Stomach (tissue), 9 donors: Measurements from ENCODE around the gene ARMC3. TPM values are rescaled to one million over a fixed set of nuclear protein-coding genes. Genes with fewer than 3 reads are reported as not detected.

Source experiments
- DNase-seq, 2 donors: peaks; one replicate each; pipeline versions ENCODE4 v3.0.0 to v3.0.0-alpha.2; 2013 to 2019
- H3K27ac ChIP-seq, 5 donors: fragments of 200-600 bp in 4 of 5; sonication (generic) in 4 of 5; one replicate each; pipeline ENCODE4 v1.5.1; 2013 to 2019; ENCODE audit warnings: mild to moderate bottlenecking in 1 of 5, moderate library complexity in 1 of 5
- H3K27me3 ChIP-seq, 3 donors: fragments of 200-600 bp; sonication (generic); one replicate each; pipeline ENCODE4 v1.5.1; 2017 to 2019; ENCODE audit warnings: mixed run types in 1 of 3
- H3K36me3 ChIP-seq, 4 donors: fragments of 200-600 bp; sonication (generic); 1 replicate in 3 of 4; 2 replicates in 1 of 4; pipeline ENCODE4 v1.5.1; 2016 to 2019
- H3K4me1 ChIP-seq, 4 donors: fragments of 200-600 bp; sonication (generic); one replicate each; pipeline ENCODE4 v1.5.1; 2016 to 2019
- H3K4me3 ChIP-seq, 4 donors: fragments of 200-600 bp; sonication (generic) in 3 of 4; one replicate each; pipeline ENCODE4 v1.5.1; 2016 to 2019; ENCODE audit warnings: mild to moderate bottlenecking in 1 of 4
- H3K9me3 ChIP-seq, 4 donors: fragments of 200-600 bp; sonication (generic); one replicate each; pipeline ENCODE4 v1.5.1; 2016 to 2019
- EP300 ChIP-seq: sonication (generic); formaldehyde crosslinking; IDR thresholded peaks from one replicate; pipeline ENCODE4 v1.6.1; 2017; ENCODE audit warnings: antibody characterized with exemption
- POLR2A ChIP-seq, 4 donors: fragments of 450-650 bp; IDR thresholded peaks; one replicate each; pipeline ENCODE4 v1.6.1; 2016; ENCODE audit warnings: antibody characterized with exemption in 4 of 4, control low read depth in 2 of 4, mild to moderate bottlenecking in 1 of 4, moderate library complexity in 1 of 4
- POLR2AphosphoS5 ChIP-seq, 3 donors: sonication (generic); formaldehyde crosslinking; IDR thresholded peaks; one replicate each; pipeline ENCODE4 v1.6.1; 2016; ENCODE audit warnings: antibody characterized with exemption in 3 of 3
- WGBS, 5 donors: extraction: QIAGEN DNeasy Blood & Tissue Kit in 3 of 5; methylation state at CpG; one replicate each; pipeline versions ENCODE4 v1.1.5 to v1.1.7; 2013 to 2018; 5-methylcytosine and 5-hydroxymethylcytosine counted together
- intact Hi-C: fragments of 100-400 bp; cut with DNase I; formaldehyde crosslinking; loops from one replicate; pipeline ENCODE4 v1.15.1; 2023; ENCODE audit warnings: low total_unique reads
- polyA plus RNA-seq, 3 donors: library from polyadenylated mRNA; stranded (reverse); fragments of 200-250 nt; gene quantifications; one replicate each; pipeline ENCODE4 v1.2.3, GENCODE V29; 2013
- small RNA-seq, 4 donors: library from RNA; depleted of rRNA; stranded (forward); fragments of <200 nt; gene quantifications; one replicate each; pipeline ENCODE3, GENCODE V24; 2016
- total RNA-seq, 5 donors: library from RNA; depleted of rRNA; stranded (reverse); fragments of >200 nt; gene quantifications; one replicate each; pipeline versions ENCODE4 v1.1.0 to v1.2.3, GENCODE V29; 2014 to 2016
- TF ChIP-seq, protein P1 (sequence below), 7 experiments: fragments of 450-650 bp in 4 of 7; fragments of 200-600 bp in 3 of 7; sonication (generic) in 3 of 7; IDR thresholded peaks; one replicate each; pipeline ENCODE4 v1.5.1; 2016 to 2019; ENCODE audit warnings: antibody characterized with exemption in 7 of 7, control low read depth in 2 of 7, mild to moderate bottlenecking in 1 of 7
- donor health status: healthy with polysubstance abuse.
- donor health status: Bipolar disorder and iron deficiency.
- donor health status: healthy.

Gene ARMC3
- total and polyA plus RNA-seq, 8 donors: not detected

DNA sequence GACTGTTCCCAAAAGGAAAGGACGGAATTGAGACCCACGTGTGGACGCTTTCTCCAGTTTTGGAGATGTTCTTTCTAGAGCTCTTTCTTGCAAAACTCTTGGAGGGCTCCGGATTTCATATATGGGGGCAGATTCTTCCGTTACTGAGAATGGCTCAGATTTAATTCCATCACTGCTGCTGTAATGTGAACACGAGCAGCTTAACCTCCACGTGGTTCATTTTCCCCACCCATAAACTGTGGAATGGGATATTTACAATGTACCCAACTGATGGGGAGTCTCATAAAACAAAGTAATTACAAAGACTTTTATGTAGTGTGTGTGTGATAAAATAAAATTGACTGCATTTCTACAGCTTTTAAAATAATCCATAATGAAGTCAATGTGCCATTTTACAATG, 152.4 kb downstream of the ARMC3 start:
- WGBS, 5 donors: 60 to 71% (median 64%) methylated on average over 7 of the region's 7 CpGs
- H3K9me3 ChIP-seq: no peaks in the 10 kb centered on the region
- intact Hi-C loops: no loop called here
- DNase-seq: no peak
- H3K36me3 ChIP-seq: no peaks in the 10 kb centered on the region
- no peak overlapping the region for H3K4me3 ChIP-seq
- no peak overlapping the region for H3K27ac ChIP-seq
- H3K27me3 ChIP-seq: peaks cover 0 to 22% (median 4%) of the 10 kb centered on the region in 3 donors
- TF ChIP-seq EP300 (no peak), POLR2AphosphoS5 (IDR thresholded peaks at IDR 0.05) (no peak)
- TF ChIP-seq, protein P1, sequence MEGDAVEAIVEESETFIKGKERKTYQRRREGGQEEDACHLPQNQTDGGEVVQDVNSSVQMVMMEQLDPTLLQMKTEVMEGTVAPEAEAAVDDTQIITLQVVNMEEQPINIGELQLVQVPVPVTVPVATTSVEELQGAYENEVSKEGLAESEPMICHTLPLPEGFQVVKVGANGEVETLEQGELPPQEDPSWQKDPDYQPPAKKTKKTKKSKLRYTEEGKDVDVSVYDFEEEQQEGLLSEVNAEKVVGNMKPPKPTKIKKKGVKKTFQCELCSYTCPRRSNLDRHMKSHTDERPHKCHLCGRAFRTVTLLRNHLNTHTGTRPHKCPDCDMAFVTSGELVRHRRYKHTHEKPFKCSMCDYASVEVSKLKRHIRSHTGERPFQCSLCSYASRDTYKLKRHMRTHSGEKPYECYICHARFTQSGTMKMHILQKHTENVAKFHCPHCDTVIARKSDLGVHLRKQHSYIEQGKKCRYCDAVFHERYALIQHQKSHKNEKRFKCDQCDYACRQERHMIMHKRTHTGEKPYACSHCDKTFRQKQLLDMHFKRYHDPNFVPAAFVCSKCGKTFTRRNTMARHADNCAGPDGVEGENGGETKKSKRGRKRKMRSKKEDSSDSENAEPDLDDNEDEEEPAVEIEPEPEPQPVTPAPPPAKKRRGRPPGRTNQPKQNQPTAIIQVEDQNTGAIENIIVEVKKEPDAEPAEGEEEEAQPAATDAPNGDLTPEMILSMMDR (IDR thresholded peaks at IDR 0.05): no peak
- peaks cover 0 to 14% (median 6%) of the 10 kb centered on the region in 4 donors for H3K4me1 ChIP-seq

DNA sequence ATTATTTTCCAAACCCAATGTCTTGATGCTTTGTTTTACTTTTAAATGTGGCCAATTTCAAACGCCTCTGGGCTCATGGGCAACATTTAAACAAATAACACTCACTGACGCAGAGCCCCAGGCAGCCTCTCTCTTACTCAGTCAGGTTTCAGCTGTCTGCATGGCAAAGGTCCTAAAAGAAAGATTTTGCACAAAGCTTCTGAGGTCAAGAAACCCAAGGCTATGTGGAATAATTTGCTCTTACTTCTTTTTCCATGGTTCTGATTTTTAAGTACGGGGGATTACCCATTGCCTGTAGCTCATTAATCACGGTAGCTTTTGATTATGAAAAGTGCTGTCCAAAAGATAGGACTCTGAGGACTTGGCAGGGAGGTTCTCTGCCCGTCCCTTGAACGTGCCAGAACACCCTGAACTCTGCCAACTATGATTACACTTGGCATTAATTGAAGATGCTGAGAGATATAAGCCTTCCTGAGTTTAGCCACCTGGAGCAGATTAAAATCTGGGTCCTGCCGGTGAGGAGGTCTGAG, 153.4 kb downstream of the ARMC3 start:
- TF ChIP-seq, protein P1 (IDR thresholded peaks at IDR 0.05): no peak
- TF ChIP-seq EP300: no peak
- peak in 1 of 3 donors; percentile 12 for TF ChIP-seq POLR2AphosphoS5 (IDR thresholded peaks at IDR 0.05)
- no peak for TF ChIP-seq POLR2A (IDR thresholded peaks at IDR 0.05)
- Histone ChIP-seq H3K9me3 (no peaks in the 10 kb centered on the region), H3K27me3 (peaks cover 0 to 22% (median 4%) of the 10 kb centered on the region in 3 donors), H3K4me1 (peaks cover 0 to 14% (median 6%) of the 10 kb centered on the region in 4 donors), H3K36me3 (no peaks in the 10 kb centered on the region), H3K4me3 (no peak overlapping the region), H3K27ac (peak overlapping the region in 1 of 5 donors; percentile 54)
- DNase-seq: peak in 1 of 2 donors; percentile 49
- 16 to 26% (median 19%) methylated on average over 7 of the region's 7 CpGs for WGBS, 5 donors
- intact Hi-C loops: no loop called here

DNA sequence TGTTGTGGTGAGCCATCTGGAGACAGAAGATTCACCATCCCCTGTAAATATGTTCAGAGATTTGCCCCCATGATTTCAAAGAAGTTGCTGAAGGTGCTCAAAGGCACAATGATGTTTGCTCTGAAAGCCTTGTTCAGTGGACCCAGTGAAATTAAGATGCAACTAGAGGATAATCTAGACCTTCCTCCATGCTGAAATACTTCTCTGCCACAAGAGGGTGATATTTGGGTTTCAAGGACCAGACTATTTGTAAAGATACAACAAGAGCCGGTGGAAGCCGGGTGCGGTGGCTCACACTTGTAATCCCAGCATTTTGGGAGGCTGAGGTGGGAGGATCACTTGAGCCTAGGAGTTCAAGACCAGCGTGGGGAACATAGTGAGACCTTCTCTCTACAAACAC, 154.0 kb downstream of the ARMC3 start:
- WGBS, 5 donors: 85 to 91% (median 88%) methylated on average over 4 of the region's 4 CpGs
- no peaks in the 10 kb centered on the region for H3K9me3 ChIP-seq
- no peak overlapping the region for H3K4me3 ChIP-seq
- H3K27ac ChIP-seq: no peak overlapping the region
- no peaks in the 10 kb centered on the region for H3K36me3 ChIP-seq
- H3K27me3 ChIP-seq: peaks cover 0 to 22% (median 4%) of the 10 kb centered on the region in 3 donors
- DNase-seq: no peak
- intact Hi-C loops: no loop called here
- TF ChIP-seq, protein P1 (IDR thresholded peaks at IDR 0.05): peak in 1 of 7 experiments; percentile 16
- no peak for TF ChIP-seq EP300
- peaks cover 0 to 14% (median 6%) of the 10 kb centered on the region in 4 donors for H3K4me1 ChIP-seq

Small RNAs within 50 kb of the gene (small RNA-seq; reads per million reads assigned to genes)
- 0 to 1.9 (median 0.08) reads per million in 4 donors for gene RNA5SP304

Other genes with a start within 250 kb of the ARMC3 start
- gene PIP4K2A, start 213.5 kb upstream of the ARMC3 start, total RNA-seq: 10 to 100 TPM in 4 of 5 donors, 1 to 10 TPM in 1; 6.7 to 61.3 (median 18.3) TPM
- 10 to 100 TPM in 1 of 3 donors, 1 to 10 TPM in 2; 8.0 to 12.1 (median 9.4) TPM for gene PIP4K2A, start 213.5 kb upstream of the ARMC3 start, polyA plus RNA-seq
- 10 to 100 TPM in 2 of 5 donors, 1 to 10 TPM in 3; 2.3 to 32.2 (median 8.3) TPM for gene MSRB2, start 167.5 kb downstream of the ARMC3 start, total RNA-seq
- 10 to 100 TPM; 14.1 to 35.6 (median 21.6) TPM for gene MSRB2, start 167.5 kb downstream of the ARMC3 start, polyA plus RNA-seq